A673 (cell line): ENCODE measurements around the gene LSR. TPM values are rescaled to one million over a fixed set of nuclear protein-coding genes. Genes with fewer than 3 reads are reported as not detected.

ENCODE experiments used
- BruUV-seq: library from RNA; stranded (reverse); fragments of 400-500 nt; replicated peaks from 2 replicates; lab custom pipeline; 2021; lab: Mats Ljungman, UMichigan
- CTCF ChIA-PET: fragments of 300-600 bp; sonication (Branson Sonifier 250); formaldehyde crosslinking; loops from one replicate; lab custom pipeline; 2022; ENCODE audit warnings: antibody characterized with exemption; lab: Charles Lee
- POLR2A ChIA-PET: fragments of 300-600 bp; sonication (Branson Sonifier 250); formaldehyde crosslinking; loops from one replicate; lab custom pipeline; 2022; ENCODE audit warnings: antibody characterized with exemption; ENCODE audit not compliant: low non-redundant PET; lab: Charles Lee
- DNase-seq: peaks from one replicate; pipeline ENCODE4 v3.0.0-alpha.2; 2015; ENCODE audit warnings: low spot score
- H3K27ac ChIP-seq: fragments of 200-600 bp; sonication (generic); 2 replicates; pipeline ENCODE4 v1.5.1; 2016; ENCODE audit warnings: mixed run types, low read depth, mild to moderate bottlenecking, mixed read lengths, antibody characterized with exemption, low read length; ENCODE audit not compliant: poor library complexity, severe bottlenecking
- H3K27me3 ChIP-seq: fragments of 200-600 bp; sonication (generic); replicated peaks from 2 replicates; pipeline ENCODE4 v1.6.1; 2017; ENCODE audit warnings: mixed run types, low read depth, mild to moderate bottlenecking, mixed read lengths, antibody characterized with exemption, low read length; ENCODE audit not compliant: insufficient read depth, poor library complexity
- H3K36me3 ChIP-seq: fragments of 200-600 bp; sonication (generic); 2 replicates; pipeline ENCODE4 v1.6.1; 2016; ENCODE audit warnings: mixed run types, mild to moderate bottlenecking, mixed read lengths, antibody characterized with exemption, low read length; ENCODE audit not compliant: insufficient read depth, poor library complexity, severe bottlenecking
- H3K4me1 ChIP-seq: fragments of 200-600 bp; sonication (generic); 2 replicates; pipeline ENCODE4 v1.6.1; 2017; ENCODE audit warnings: mixed run types, mild to moderate bottlenecking, mixed read lengths, antibody characterized with exemption, low read length; ENCODE audit not compliant: insufficient read depth, poor library complexity, severe bottlenecking
- H3K4me3 ChIP-seq: fragments of 200-600 bp; sonication (generic); 2 replicates; pipeline ENCODE4 v1.5.1; 2016; ENCODE audit warnings: low read depth, mixed run types, mild to moderate bottlenecking, mixed read lengths, low read length; ENCODE audit not compliant: poor library complexity, severe bottlenecking
- H3K9me3 ChIP-seq: fragments of 200-600 bp; sonication (generic); 2 replicates; pipeline ENCODE4 v1.6.1; 2016; ENCODE audit warnings: mixed run types, low read depth, mild to moderate bottlenecking, mixed read lengths, antibody characterized with exemption, low read length; ENCODE audit not compliant: poor library complexity, severe bottlenecking
- CTCF ChIP-seq: fragments of 300-800, 200-600 bp; sonication (generic); conservative IDR thresholded peaks from 2 replicates; pipeline ENCODE4 v1.5.1; 2017; ENCODE audit warnings: low read depth, mild to moderate bottlenecking, antibody characterized with exemption, low read length, moderate library complexity, mixed read lengths
- EZH2 ChIP-seq: fragments of 200-600 bp; sonication (generic); IDR thresholded peaks from 2 replicates; pipeline ENCODE4 v1.6.1; 2017; ENCODE audit warnings: borderline replicate concordance, low read depth, mild to moderate bottlenecking, mixed read lengths, antibody characterized with exemption, low read length; ENCODE audit not compliant: poor library complexity, severe bottlenecking
- intact Hi-C: fragments of 100-400 bp; cut with micrococcal nuclease; formaldehyde crosslinking; loops from one replicate; pipeline ENCODE4 v1.10.0; 2022; ENCODE audit not compliant: unreplicated experiment
- total RNA-seq: library from RNA; stranded (reverse); gene quantifications from 2 replicates; pipeline ENCODE4 v1.2.3, GENCODE V29; 2021

The LSR gene
- total RNA-seq, 1 experiment from 2014 or later: 1.9 TPM

GRCh38 chr19:35267818-35268535 is 19.2 kb downstream of the LSR start:
- no peak for TF ChIP-seq CTCF
- Histone ChIP-seq H3K4me1 (no peaks in the 10 kb centered on the region), H3K36me3 (peaks cover 19% of the 10 kb centered on the region), H3K27me3 (no peaks in the 10 kb centered on the region), H3K9me3 (no peaks in the 10 kb centered on the region), H3K27ac (peak overlapping the region; percentile 80), H3K4me3 (peak overlapping the region; percentile 81)
- DNase-seq: peak; percentile 84
- ChIA-PET POLR2A (interaction anchor here (0.6 to 0.7 kb wide), 4 partner anchors 39 to 446 kb away, joined by 3 to 4 read pairs (median 4); partner anchors contain the start of gene FAM187B), CTCF (interaction anchor here (0.6 kb wide), 1 partner anchor 27 kb away, joined by 7 read pairs; no protein-coding TSS in a partner anchor)
- intact Hi-C loops: no loop called here
- BruUV-seq: no TSS peak

- CTCF ChIA-PET: interaction anchor here (0.6 kb wide), 1 partner anchor 27 kb away, joined by 7 read pairs; no protein-coding TSS in a partner anchor
- Histone ChIP-seq H3K4me3 (peak within 1 kb of the TSS; percentile 81), H3K9me3 (no peaks in the 10 kb centered on the region), H3K27me3 (no peaks in the 10 kb centered on the region), H3K27ac (peak within 1 kb of the TSS; percentile 80), H3K4me1 (no peaks in the 10 kb centered on the region), H3K36me3 (peaks cover 26% of the 10 kb centered on the region)
- POLR2A ChIA-PET: interaction anchor here (0.6 to 0.7 kb wide), 2 partner anchors 127 to 326 kb away, joined by 3 to 4 read pairs; no protein-coding TSS in a partner anchor
- DNase-seq: peak; percentile 74
- no peak for TF ChIP-seq EZH2
- no peak for TF ChIP-seq CTCF
- intact Hi-C loops: no loop called here
- no TSS peak for BruUV-seq
Measured at GRCh38 chr19:35268536-35269437, 20.0 kb downstream of the LSR start, which contains the start of gene USF2. USF2 (plus strand) TSS chr19:35268962; CDS start chr19:35269102, 140 bp downstream.

GRCh38 chr19:35269438-35270117 is 20.8 kb downstream of the LSR start:
- BruUV-seq: no TSS peak

More at GRCh38 chr19:35269438-35270117, 20.8 kb downstream of the LSR start:
- Histone ChIP-seq H3K27me3 (no peaks in the 10 kb centered on the region), H3K4me3 (peak overlapping the region; percentile 81), H3K9me3 (no peaks in the 10 kb centered on the region), H3K36me3 (peaks cover 28% of the 10 kb centered on the region), H3K4me1 (no peaks in the 10 kb centered on the region), H3K27ac (no peak overlapping the region)
- ChIA-PET CTCF (interaction anchor here (0.5 kb wide), 1 partner anchor 1484 kb away, joined by 3 read pairs; no protein-coding TSS in a partner anchor), POLR2A (no interaction called here)
- intact Hi-C loops: no loop called here
- TF ChIP-seq EZH2 (no peak), CTCF (peak; percentile 53)
- DNase-seq: peak; percentile 60
